SKM-1 treated with dmso at 0.1 percent for 144 hours (cell line): ENCODE results near the gene INTS6L.

Experiments
- DNase-seq: peaks from one replicate; lab custom pipeline; 2025; ENCODE audit not compliant: unreplicated experiment; lab: John Stamatoyannopoulos, UW

Gene INTS6L

GRCh38 chrX:135520553-135521404 lies at the start of gene INTS6L:
Gene INTS6L (plus strand): TSS chrX:135520660. CDS start chrX:135520993, 333 bp downstream.
- peak; percentile 90 for DNase-seq

GRCh38 chrX:135476378-135476777 lies 44.1 kb upstream of the INTS6L start:
- no peak for DNase-seq

GRCh38 chrX:135477576-135477975 lies 42.9 kb upstream of the INTS6L start:
- DNase-seq = peak; percentile 7

GRCh38 chrX:135480076-135480475 lies 40.4 kb upstream of the INTS6L start:
- no peak for DNase-seq

- no peak for DNase-seq
Observed at GRCh38 chrX:135481696-135482179, 38.7 kb upstream of the INTS6L start.

GRCh38 chrX:135484641-135485289 lies 35.7 kb upstream of the INTS6L start:
- DNase-seq = peak; percentile 32

- DNase-seq = peak; percentile 18
Observed at GRCh38 chrX:135489542-135489941, 30.9 kb upstream of the INTS6L start.

- DNase-seq = no peak
Observed at GRCh38 chrX:135490979-135491514, 29.4 kb upstream of the INTS6L start.

- no peak for DNase-seq
Observed at GRCh38 chrX:135494453-135494852, 26.0 kb upstream of the INTS6L start.

GRCh38 chrX:135497736-135498135 lies 22.7 kb upstream of the INTS6L start:
- no peak for DNase-seq

- DNase-seq = no peak
Observed at GRCh38 chrX:135498236-135498635, 22.2 kb upstream of the INTS6L start.

GRCh38 chrX:135505351-135505750 lies 15.1 kb upstream of the INTS6L start:
- no peak for DNase-seq

- DNase-seq = no peak
Observed at GRCh38 chrX:135509885-135510284, 10.6 kb upstream of the INTS6L start.

- DNase-seq = peak; percentile 49
Observed at GRCh38 chrX:135512508-135513129, 7.8 kb upstream of the INTS6L start.

- no peak for DNase-seq
Observed at GRCh38 chrX:135513130-135513515, 7.3 kb upstream of the INTS6L start.

GRCh38 chrX:135516376-135516775 lies 4.1 kb upstream of the INTS6L start:
- DNase-seq = peak; percentile 53

GRCh38 chrX:135518161-135518560 lies 2.3 kb upstream of the INTS6L start:
- no peak for DNase-seq

- no peak for DNase-seq
Observed at GRCh38 chrX:135520022-135520552, 373 bp upstream of the INTS6L start.

GRCh38 chrX:135521405-135522131 lies 1.1 kb downstream of the INTS6L start:
- peak; percentile 89 for DNase-seq

GRCh38 chrX:135522132-135522530 lies 1.7 kb downstream of the INTS6L start:
- DNase-seq = no peak
